GM12865 (cell line): ENCODE data around the gene EIPR1.
"Not testable (repeated sequence)": the region's sequence is repeated elsewhere in the genome, so short reads cannot be mapped to it uniquely, and the experiment has no call there.

Experiments used
- DNase-seq: peaks from one replicate; pipeline ENCODE4 v3.0.0; 2010; ENCODE audit warnings: low read depth
- H3K4me3 ChIP-seq: 2 replicates; pipeline ENCODE4 v1.5.1; 2011; ENCODE audit warnings: mild to moderate bottlenecking, low read depth, low read length, control low read depth
- CTCF ChIP-seq: IDR thresholded peaks from 2 replicates; pipeline ENCODE4 v1.5.1; 2011; ENCODE audit warnings: low read length, control low read depth, low read depth, inconsistent platforms; ENCODE audit not compliant: insufficient read depth; ENCODE audit errors: missing control alignments

The EIPR1 gene

GRCh38 chr2:3289971-3290370, 87.6 kb downstream of the EIPR1 start:
- H3K4me3 ChIP-seq = no peak overlapping the region
- no peak for TF ChIP-seq CTCF
- DNase-seq = no peak

GRCh38 chr2:3289526-3289925, 88.1 kb downstream of the EIPR1 start:
- no peak overlapping the region for H3K4me3 ChIP-seq
- no peak for DNase-seq
- no peak for TF ChIP-seq CTCF

GRCh38 chr2:3289171-3289515, 88.5 kb downstream of the EIPR1 start:
- H3K4me3 ChIP-seq = no peak overlapping the region
- TF ChIP-seq CTCF = no peak
- no peak for DNase-seq

- DNase-seq = no peak
- TF ChIP-seq CTCF = no peak
- H3K4me3 ChIP-seq = no peak overlapping the region
Observed at GRCh38 chr2:3288470-3289170, 89.0 kb downstream of the EIPR1 start.

- H3K4me3 ChIP-seq = no peak overlapping the region
- DNase-seq = no peak
- TF ChIP-seq CTCF = no peak
Observed at GRCh38 chr2:3287896-3288295, 89.7 kb downstream of the EIPR1 start.

GRCh38 chr2:3286646-3287036, 91.0 kb downstream of the EIPR1 start:
- not testable (repeated sequence) for DNase-seq

GRCh38 chr2:3285901-3286645, 91.5 kb downstream of the EIPR1 start:
- H3K4me3 ChIP-seq = no peak overlapping the region
- no peak for DNase-seq
- TF ChIP-seq CTCF = no peak

More at GRCh38 chr2:3286646-3287036, 91.0 kb downstream of the EIPR1 start:
- not testable (repeated sequence) for H3K4me3 ChIP-seq
